Brain pericyte (primary cell): ENCODE results near the gene SNCAIP.
"Not testable (repeated sequence)": the region's sequence is repeated elsewhere in the genome, so short reads cannot be mapped to it uniquely, and the experiment has no call there.

Source experiments
- DNase-seq: peaks from one replicate; pipeline ENCODE4 v3.0.0-alpha.2; 2012; ENCODE audit warnings: low read depth, low spot score

Gene SNCAIP

DNA sequence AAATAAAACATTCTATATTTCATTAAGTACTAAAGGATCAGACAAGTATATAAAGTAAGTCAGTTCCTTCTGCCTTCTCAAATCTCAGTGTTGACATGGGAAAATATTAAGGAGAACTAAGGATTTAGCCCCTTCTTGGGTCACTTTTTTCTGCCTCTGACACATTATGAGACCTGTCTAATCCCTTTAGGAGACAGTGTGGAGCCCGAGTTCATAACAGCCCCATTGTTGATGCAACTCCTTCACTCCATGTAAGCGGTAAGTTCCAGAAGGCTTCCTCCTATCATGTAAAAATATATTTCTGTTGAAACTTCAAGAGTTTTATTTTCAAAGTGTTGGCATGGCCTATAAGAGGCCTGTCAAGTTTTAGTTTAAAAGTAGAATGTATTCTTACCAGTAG lies 152.2 kb downstream of the SNCAIP start:
- DNase-seq, result no peak

DNA sequence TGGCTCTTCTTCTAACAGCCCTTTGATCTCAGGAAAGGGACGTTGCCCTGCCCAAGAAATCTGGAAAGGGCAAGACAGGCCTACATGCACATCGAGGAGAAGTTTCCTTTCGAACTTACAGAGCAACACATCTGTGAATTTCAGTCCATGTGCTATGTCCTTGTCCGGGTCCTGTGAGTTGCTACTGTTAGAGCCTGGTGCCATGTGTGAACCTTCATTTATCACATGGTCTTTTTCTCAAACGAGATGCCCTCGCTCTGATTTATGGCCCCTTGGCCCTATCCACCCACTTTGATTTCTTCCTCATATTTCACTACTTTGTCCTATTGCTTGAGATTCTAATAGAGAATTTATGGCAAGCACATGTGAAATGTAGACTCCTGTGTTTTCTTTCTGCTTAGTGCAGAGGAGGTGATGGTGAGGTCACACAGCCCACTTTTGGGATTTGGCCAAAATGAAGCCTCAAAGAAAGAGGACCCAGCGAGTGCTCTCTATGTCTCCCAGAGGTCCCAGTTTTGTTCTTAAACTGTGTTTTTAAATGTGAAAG lies 153.1 kb downstream of the SNCAIP start:
- no peak for DNase-seq

DNA sequence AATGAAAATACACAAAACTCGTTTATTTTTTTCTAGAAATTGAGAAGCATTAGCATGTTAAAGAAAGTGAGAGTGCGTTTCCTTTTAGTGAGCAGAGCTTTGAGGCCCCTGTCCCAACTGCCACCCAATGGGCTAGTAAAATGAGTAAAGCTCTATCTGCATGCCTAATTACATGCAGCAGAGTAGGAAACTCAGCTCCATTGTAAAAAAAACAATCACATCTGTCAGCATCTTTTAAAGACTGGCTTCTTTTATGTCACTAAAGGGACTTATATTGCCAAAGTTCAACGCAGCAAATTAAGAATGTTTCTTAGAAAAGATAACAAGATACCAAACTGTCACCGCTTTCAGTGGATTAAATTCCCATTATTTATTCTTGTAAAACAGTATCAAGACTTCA lies 154.0 kb downstream of the SNCAIP start:
- DNase-seq, result no peak

DNA sequence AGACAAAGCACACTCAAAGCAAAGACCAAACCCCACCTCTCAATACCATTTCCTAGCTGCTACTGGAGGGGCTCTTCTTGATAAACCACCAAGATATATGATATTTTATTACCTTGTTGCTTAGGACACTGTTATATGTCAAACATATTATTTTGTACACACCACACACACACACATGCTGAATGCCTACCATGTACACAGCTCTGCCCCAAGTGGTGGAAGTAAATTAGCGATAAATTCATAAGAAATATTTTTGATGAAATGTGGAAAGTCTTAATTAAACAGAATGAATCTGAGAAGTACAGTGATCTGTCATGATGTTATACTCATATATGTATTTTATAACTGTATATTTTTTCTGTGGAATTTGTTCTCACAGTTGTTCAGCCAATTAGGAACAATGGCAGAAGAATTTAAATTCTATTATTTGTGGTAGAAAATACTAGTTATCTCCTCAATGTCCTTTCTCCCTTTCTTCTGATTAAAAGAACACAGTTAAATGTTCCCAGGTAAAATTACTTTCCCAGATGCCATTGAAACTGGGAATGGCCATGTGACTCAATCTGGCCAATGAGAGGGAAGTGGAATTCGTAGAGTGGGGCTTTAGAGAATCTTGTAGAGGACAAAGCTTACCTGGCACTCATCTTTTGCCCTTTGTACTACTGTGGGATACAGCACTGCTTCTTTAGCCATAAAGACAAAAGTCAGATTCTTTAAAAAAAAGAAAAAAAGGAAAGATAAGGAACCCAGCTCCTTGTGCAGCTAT lies 156.5 kb downstream of the SNCAIP start:
- no peak for DNase-seq

DNA sequence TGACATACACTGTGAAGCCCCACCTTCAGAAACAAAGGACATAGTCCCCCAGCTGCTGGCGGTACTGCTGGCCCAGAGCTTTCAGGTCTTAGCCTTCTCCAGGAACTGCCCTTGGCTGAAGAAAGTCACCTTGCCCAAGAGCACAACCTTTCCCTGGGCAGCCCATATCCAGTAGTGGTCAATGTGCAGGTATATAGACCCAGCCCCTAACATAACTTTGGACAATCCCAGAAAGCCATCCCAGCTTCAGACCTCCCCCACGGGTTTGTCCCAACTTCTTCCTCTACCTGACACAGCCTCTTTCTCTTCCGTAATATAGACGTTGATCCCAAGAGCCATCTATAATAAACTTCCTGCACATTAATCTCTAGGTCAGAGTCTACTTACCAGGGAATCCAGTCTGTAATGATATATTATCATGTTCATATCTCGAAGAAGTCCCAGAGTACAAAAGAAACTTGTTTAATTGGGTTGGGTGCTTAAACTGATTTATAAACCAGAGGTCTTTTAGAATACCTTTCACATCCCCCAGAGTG lies 157.4 kb downstream of the SNCAIP start:
- no peak for DNase-seq

DNA sequence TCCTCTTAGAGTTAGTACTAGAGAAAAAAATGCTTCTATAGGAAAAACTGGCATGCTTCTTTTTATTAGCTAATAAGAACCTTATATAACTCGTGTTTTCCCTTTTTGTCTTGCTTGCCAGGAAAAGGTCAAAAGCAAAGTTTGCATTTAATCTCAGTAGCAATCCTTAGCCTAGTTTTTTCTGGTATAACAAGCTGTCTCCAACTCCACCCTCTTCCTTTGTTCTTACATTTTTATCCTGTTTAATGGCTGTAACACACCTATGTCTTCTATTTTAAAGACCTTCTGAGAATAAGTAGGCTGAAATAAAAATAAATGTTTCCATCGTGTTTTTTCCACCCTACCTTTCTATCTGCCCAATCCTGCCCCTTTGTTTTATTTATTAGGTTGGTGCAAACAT lies 158.3 kb downstream of the SNCAIP start:
- DNase-seq, result no peak

DNA sequence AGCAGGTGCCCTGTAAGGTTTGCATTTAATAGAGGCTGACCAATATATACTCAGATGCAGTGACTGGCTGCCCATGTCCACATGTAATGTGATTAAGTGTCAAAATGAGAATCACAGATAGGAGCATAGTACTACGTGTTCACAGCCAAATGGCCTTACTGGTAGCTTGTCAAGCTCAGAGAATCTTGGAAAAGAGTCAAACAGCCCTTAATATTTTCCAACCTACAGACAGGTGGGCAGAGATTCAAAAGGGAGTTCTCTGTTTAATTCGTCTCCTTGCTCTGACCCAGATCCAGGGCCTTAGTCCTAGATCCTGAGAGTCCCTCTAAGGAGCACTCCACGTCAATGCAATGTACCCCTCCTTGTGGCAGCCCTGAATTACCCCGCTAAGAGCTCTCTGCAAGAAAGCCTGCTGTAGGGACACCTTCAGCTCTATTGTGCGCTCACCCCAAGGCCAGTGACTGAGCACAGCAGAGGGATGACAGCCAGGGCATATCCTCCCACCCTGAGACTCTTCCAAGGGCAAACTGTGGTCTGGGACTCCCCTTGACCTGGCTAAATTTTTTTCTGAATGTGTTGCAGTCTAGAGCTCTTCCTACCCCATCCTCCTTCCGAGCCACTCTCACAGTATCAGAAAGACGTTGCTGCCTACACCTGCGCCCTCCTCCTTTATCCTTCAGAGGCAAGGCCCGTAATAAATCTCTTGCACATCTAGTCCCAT lies 159.2 kb downstream of the SNCAIP start:
- no peak for DNase-seq

DNA sequence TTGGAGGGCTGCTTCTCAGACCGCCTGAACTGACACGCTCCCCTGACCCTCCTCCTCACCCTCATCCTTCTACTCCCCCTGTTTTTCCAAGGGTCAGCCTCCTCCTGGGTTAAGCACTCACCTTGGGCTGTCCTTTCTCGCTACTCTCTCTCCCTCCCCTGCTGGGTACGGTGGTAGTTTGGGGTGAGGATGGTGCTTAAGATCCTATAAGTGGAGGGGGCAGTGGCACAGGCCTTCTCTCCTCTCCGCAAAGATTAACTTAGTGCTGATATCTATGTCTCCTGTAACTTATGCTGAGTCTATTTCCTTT lies 159.7 kb downstream of the SNCAIP start:
- DNase-seq, result no peak

DNA sequence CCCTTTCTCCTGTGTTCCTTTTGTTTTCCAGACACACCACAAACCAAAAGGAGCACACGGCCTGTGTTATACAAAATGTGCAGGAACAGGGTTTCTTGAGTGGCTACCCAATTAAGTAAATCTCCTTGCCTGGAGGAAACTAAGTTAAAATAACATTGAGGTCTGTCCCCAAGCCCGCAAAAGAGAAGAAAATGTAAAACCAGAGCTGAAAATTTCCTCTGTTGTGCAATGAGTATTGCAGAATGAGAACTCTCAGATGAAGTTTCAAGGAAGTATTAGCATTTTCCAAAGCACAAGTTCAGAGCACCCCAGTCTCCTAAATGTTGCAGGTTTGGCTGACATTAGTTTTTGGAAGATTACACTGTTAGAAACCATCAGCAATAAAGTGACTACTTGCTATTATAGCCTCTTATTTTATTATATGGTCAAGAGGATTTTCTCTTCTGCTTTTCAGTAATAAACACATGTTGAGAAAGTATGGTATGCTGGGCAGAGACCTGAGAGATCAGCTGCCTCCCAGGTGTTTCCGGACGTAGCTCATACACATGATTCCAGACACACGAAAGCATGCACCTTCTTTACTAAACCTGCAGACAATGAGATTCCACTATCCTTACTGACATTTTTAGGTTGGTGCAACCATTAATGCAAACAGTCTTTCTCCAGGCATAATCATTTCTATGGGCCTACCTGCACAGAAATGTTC lies 161.3 kb downstream of the SNCAIP start:
- DNase-seq, result no peak

DNA sequence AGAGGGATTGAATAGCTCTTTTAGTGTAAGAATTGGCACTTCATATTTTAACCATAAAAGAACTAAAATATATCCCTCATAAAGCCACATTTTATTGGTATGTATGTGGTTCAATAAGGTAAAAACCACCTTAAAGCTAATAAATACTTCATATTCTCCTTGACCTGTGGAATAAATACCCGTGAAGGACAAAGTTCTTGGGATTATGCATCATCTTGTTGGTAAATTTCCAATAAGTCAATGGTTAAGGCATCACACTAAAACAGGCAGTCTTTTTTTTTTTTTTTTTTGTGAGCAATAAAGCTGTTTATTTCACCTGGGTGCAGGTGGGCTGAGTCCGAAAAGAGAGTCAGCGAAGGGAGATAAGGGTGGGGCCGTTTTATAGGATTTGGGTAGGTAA lies 161.9 kb downstream of the SNCAIP start:
- DNase-seq, result no peak

DNA sequence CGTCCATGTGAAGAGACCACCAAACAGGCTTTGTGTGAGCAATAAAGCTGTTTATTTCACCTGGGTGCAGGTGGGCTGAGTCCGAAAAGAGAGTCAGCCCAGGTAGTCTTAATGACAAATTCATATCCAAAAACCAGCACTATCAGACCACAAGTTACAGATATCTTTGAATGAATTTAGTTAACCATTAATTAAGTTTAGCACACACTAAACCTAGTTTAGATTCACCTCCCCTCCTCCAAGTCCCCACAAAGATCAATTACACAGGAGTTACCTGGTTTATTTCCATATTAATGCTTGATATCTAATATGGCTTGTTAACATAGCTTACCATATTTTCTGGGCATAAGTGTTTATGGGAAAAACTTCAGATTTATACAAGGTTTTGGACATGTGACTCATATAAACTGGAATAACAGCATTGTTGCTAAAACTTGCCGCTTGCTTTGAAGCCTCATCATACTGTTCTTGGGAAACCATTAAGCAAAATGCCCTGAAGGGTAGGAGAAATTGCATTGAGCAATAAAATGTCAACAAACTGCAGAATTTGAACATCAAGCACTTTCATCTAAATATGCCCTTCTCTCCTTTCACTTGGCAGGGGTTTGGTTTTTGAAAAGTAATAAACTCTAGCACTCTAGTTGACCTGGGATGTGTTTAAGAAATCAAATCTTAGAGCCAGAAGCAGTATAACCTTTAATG lies 166.9 kb downstream of the SNCAIP start:
- DNase-seq, result peak; percentile 54

DNA sequence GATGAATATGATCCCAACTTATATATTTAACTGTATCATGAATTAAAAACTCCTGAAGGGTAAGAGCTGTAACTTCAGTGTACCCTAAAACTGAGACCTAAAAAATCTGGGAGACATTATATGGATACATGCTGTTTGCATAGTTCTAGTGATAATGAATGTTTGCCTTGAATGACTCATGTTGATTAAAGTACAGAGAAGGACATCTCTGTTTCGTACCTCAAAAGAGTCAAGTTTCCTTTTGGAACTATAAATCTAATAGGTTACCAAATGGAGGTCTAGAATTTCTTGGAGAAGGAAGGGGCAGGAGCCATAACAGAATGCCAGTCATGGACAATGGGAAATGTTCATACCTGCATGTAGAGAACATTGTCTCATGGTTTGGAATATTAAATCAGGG lies 168.1 kb downstream of the SNCAIP start:
- no peak for DNase-seq

DNA sequence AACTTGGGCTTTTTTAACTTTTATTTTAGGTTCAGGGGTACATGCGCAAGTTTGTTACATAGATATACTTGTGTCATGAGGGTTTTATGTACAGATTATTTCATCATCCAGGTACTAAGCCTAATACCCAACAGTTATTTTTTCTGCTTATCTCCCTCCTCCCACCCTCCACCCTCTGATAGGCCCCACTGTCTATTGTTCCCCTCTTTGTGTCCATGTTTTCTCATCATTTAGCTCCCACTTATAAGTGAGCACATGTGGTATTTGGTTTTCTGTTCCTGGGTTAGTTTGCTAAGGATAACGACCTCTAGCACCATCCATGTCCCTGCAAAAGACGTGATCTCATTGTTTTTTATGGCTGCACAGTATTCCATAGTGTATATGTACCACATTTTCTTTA lies 172.1 kb downstream of the SNCAIP start:
- DNase-seq, result no peak

DNA sequence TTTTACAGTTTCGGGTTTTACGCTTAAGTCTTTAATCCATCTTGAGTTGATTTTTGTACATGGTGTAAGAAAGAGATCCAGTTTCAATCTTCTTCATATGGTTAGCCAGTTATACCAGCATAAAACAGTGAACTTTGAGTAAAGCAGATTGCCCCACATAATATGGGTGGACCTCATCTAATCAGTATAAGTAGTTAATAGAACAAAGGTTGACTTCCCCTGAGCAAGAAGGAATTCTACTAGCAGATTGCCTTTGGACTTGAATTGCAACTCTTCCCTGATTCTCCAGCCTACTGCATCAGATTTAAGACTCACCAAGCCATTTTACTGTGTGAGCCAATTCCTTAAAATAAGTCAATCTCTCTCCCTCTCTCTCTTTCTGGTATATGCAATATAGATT lies 173.2 kb downstream of the SNCAIP start:
- no peak for DNase-seq

DNA sequence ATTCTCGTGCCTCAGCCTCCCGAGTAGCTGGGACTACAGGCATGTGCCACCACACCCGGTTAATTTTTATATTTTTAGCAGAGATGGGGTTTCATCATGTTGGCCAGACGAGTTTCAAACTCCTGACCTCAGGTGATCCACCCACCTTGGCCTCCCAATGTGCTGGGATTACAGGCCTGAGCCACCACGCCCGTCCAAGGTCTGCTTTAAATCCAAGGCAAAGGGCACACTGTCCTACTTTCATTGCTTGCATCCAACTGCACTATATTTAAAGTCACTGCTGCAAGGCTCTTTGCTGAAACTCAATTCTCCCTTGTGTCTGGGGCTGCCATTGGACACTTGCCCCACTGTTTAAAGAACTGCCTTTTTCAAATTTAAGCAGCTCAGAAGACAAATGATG lies 174.6 kb downstream of the SNCAIP start:
- DNase-seq, result not testable (repeated sequence)

DNA sequence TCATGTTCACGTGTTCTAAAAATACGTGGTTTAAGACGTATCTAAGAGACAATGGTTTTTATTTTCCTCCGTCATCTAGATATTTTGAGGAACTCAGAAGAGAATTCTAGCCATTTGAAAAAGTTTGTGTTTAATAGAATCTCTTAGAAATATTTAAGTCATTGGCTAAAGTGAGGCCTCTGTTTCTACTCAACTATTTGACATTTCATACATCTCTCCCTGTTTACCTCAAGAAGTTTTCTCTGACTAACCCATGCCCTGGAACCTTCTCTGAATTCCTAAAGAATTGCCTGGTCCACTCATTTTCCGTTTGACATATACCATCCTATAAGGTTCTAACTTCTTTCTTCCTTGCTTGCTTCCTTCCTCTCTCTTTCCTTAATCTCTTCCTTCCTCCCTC lies 178.7 kb downstream of the SNCAIP start:
- no peak for DNase-seq

DNA sequence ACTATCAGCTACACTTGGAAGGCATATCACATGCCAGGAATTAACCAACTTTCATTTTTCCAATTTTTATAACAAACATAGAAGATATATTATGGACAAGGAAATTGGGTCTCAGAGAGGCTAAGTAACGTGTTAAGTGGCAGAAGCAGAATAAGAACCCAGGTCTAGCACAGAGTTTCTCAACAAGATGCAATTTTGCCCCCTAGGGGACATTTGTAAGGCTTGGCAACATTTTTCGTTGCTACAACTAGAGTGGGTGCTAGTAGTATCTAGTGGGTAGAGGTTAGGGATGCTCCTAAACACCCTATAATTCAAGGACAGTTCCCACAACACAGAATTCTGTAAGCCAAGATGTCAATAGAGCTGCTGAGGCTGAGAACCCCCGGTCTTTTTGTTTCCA lies 180.6 kb downstream of the SNCAIP start:
- no peak for DNase-seq

DNA sequence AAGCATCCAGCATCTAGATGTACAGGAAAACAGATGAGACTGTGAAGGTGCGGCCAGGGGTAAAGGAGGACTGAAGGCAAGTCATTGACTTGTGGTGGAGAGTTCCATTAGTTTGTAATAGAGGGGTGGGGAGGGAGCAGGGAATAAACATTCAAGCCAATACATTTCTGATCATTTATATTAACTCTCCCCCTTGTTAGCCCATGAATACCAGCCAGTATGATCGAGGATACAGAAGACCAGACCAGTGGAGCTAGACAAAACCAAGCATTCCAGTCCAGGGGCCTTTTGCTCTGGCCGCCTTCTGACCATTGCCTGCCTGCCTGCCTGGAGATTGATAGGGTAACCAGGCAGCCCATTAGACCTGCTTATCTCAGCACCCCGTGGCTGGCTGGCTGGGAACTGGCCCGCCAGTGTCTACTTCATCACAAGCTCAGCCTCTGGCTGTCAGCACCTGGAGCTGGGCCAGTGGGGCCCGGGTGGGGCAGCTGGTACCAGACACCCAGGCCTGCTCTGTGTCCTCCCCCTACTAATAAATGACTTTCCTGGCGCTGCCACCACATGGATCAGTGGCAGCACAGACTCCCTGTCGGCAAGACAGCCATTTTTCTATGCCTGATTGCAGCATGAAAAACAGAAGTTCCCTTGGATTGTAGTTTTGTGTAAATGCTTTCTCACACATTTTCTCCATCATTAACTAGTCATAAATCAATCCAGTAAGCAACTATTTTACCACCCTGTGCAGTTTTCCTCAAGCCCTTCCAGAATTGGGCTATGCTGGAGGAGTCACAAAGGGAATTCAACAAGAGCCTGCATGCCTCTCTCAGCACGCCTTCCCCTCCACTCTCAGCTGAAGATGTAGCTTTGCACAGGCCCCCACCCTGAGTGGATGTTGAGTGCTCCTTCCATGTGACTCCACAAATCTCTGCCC lies 181.3 kb downstream of the SNCAIP start:
- no peak for DNase-seq

DNA sequence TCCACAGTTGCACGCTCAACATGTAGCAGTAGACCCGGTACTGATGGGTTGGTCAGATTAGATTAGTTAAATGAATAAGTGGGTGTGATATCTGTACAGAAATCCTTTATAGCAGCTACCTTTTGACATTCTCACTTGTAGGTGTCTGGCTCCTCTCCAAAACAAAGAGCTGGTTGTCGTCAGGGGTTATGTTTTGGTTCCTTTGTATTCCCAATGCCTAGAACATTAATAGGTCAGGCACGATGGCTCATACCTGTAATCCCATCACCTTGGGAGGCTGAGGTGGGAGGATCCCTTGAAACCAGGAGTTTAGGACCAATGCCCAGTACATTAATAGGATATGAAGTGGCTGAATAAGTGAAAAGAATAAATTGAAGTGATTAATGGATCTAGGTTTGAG lies 182.1 kb downstream of the SNCAIP start:
- no peak for DNase-seq

DNA sequence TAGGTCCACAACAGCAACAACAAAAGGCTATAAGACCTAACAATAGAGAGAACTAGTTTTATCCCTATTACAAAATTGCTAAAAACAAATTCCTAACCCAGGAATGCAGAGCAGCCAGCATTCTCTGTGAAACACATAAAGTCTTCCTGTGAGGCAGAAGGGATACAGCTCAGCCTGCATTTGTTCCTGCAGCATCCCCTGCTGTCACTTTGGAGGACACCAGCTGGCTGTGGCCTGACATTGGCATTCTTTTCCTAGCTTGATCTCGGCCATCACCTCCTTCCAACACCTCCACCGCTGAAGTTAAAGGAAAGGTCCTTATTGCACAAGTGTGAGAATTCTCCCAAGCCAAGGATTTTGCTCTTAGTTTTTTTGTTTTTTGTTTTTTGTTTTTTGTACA lies 186.1 kb downstream of the SNCAIP start:
- DNase-seq, result no peak

DNA sequence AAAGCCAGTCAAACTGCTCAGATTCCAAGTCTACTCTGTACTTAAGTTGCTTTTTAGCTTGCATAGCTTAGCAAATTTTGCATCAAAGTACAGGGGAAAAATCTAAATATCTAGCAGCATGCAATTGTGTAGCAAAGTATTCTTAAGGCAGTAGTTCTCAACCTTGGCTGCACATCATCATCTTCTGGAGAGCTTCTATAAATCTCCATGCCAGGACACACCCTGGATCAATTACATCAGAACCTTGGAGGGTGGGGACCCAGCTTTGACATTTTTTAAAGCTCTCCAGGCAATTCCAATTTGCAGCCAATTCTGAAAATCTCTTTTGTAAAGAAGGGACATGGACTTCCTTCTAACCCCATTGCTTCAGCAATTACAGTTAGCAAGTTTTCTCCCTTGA lies 187.5 kb downstream of the SNCAIP start:
- no peak for DNase-seq
